Adrenal gland (tissue), 12 donors: ENCODE results near the gene LFNG. TPM values are rescaled to one million over a fixed set of nuclear protein-coding genes. Genes with fewer than 3 reads are reported as not detected.

Experiments
- DNase-seq, 7 donors: peaks; one replicate each; pipeline ENCODE4 v3.0.0-alpha.2; 2019 to 2020
- H3K27ac ChIP-seq, 5 donors: fragments of 200-600 bp; sonication (generic) in 4 of 5; 1 replicate in 3 of 5; 2 replicates in 2 of 5; pipeline versions ENCODE4 v1.5.1 to v1.8.0; 2016 to 2020; ENCODE audit warnings: mild to moderate bottlenecking in 1 of 5
- H3K27me3 ChIP-seq: fragments of 200-600 bp; 2 replicates; pipeline ENCODE4 v1.8.0; 2021
- H3K36me3 ChIP-seq, 2 donors: fragments of 200-600 bp; replicated peaks in 1 of 2; 1 replicate in 1 of 2; 2 replicates in 1 of 2; pipeline versions ENCODE4 v1.5.1 to v1.8.0; 2018 to 2022
- H3K4me1 ChIP-seq, 2 donors: fragments of 200-600 bp; replicated peaks in 1 of 2; 1 replicate in 1 of 2; 2 replicates in 1 of 2; pipeline versions ENCODE4 v1.5.1 to v1.8.0; 2018 to 2021
- H3K4me3 ChIP-seq, 4 donors: fragments of 200-600 bp; sonication (generic) in 3 of 4; one replicate each; pipeline ENCODE4 v1.5.1; 2016 to 2018
- H3K9me3 ChIP-seq, 3 donors: fragments of 200-600 bp; sonication (generic) in 1 of 3; replicated peaks in 1 of 3; 1 replicate in 2 of 3; 2 replicates in 1 of 3; pipeline versions ENCODE4 v1.5.1 to v1.8.0; 2016 to 2021
- CTCF ChIP-seq, 6 experiments: fragments of 450-650 bp in 4 of 6; fragments of 200-600 bp in 2 of 6; sonication (generic) in 1 of 6; IDR thresholded peaks; 1 replicate in 5 of 6; 2 replicates in 1 of 6; pipeline versions ENCODE4 v1.5.1 to v1.8.0; 2016 to 2021; ENCODE audit warnings: antibody characterized with exemption in 6 of 6, mild to moderate bottlenecking in 2 of 6, moderate library complexity in 1 of 6
- POLR2A ChIP-seq, 2 donors: fragments of 450-650 bp; IDR thresholded peaks; one replicate each; pipeline ENCODE4 v1.6.1; 2017; ENCODE audit warnings: antibody characterized with exemption in 2 of 2, mild to moderate bottlenecking in 2 of 2, moderate library complexity in 1 of 2
- WGBS, 4 donors: extraction: QIAGEN DNeasy Blood & Tissue Kit in 2 of 4; methylation state at CpG; one replicate each; pipeline versions ENCODE4 v1.1.5 to v1.1.7; 2013 to 2017; 5-methylcytosine and 5-hydroxymethylcytosine counted together
- intact Hi-C, 2 donors: fragments of 100-400 bp; cut with DNase I; formaldehyde crosslinking; loops; one replicate each; pipeline versions ENCODE4 v1.14.1 to v1.15.0; 2022 to 2023
- polyA plus RNA-seq, 3 donors: library from polyadenylated mRNA; stranded (reverse); fragments of 200-250 nt in 2 of 3; fragments of 350-450 nt in 1 of 3; fragmentation: Illumina TruSeq in 1 of 3; extraction: RNeasy Lipid Tissue Mini Kit (QIAGEN cat#74804) in 1 of 3; gene quantifications; one replicate each; pipeline ENCODE4 v1.2.3, GENCODE V29; 2013 to 2014
- total RNA-seq, 9 donors: library from RNA; depleted of rRNA in 4 of 9; stranded (reverse); fragments of >200 nt in 4 of 9; fragments of 120-200 nt in 1 of 9; fragmentation: NEBNext Ultra II Directional in 1 of 9; extraction: Animal tissue kit (Norgen Biotek cat#: 25700) in 1 of 9; gene quantifications; one replicate each; pipeline versions ENCODE4 v1.1.0 to v1.2.4, GENCODE V29; 2013 to 2023
- donor health status: healthy with polysubstance abuse.
- donor health status: Bipolar disorder and iron deficiency.
- donor health status: DM: yes; HTN: yes; CAD: no.
- donor health status: DM: no; HTN: no; CAD: no.
- donor health status: DM: no; HTN: no; CAD: no.
- donor health status: DM: yes; HTN: yes; CAD: no.

Gene LFNG
- total and polyA plus RNA-seq, 12 donors = 1.4 to 26.1 (median 14.2) TPM

DNA sequence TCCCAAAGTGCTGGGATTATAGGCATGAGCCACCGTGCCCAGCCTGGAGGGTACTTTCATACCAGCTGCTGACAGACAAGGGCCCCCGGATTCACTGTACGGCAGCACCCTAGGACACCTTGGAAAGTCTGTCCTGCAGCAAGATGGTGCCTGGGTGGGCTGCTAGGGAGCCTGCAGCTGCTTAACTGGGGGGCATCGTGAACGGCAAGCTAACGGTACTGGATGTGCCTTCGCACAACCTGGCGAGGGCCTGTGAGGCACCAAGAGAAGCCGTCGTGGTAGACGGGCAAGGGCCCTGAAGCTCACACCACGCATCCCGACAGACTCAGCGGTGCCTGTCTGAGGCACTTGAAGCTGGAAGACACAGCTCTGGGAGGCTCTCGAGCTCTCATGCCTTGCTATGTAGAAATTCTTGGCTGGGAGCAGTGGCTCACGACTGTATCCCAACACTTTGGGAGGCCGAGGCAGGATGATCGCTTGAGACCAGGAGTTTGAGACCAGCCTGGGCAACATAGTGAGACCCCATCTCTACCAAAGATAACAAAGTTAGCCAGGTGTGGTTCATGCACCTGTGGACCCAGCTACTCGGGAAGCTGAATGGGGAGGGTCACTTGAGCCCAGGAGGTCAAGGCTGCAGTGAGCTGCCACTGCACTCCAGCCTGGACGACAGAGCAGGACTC is 26.3 kb downstream of the LFNG start:
- TF ChIP-seq CTCF (IDR thresholded peaks at IDR 0.05) (no peak), POLR2A (IDR thresholded peaks at IDR 0.05) (no peak)
- DNase-seq = peak in 2 of 7 donors; percentile 14 to 19
- H3K36me3 ChIP-seq = peaks cover 0 to 86% of the 10 kb centered on the region in 2 donors

DNA sequence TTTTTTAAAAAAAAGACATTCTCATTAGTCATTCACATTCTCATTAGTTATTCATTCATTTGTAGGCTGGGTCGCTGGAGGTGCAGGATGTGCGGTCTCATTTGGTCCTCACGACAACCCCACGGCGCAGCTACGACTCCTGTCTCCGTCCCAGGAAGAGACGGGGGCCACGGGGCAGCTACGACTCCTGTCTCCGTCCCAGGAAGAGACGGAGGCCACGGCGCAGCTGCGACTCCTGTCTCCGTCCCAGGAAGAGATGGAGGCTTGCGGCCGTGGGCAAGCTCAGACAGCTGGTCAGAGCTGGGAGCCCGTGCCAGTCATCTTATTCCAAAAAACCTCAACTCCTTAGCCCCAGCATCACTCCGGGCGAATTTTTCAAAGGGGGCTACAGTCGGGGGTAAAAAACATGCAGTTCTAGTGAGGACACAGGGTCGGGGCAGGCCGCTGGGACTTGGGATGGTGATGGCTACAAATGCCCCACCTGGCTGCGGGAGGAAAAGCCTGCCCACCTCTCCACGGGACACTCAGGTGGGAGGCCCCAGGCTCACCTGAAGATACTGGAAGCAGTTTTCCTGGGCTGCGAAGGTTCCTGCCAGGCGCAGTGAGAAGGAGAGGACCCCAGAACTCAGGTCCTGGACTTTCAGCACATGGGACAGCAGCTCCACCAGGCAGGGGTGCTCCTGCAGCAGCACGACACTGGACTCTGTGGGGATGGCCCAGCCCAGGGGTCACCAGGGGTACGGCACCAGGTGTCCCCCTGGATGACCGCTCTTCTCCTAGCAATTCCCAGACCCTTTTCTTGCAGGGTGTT is 27.4 kb downstream of the LFNG start:
- H3K27ac ChIP-seq = no peak overlapping the region
- 90 to 96% (median 91%) methylated on average over 21 to 31 of the region's 31 CpGs for WGBS, 4 donors
- TF ChIP-seq CTCF (IDR thresholded peaks at IDR 0.05) (no peak), POLR2A (IDR thresholded peaks at IDR 0.05) (no peak)
- H3K27me3 ChIP-seq = no peaks in the 10 kb centered on the region
- no peak overlapping the region for H3K4me3 ChIP-seq
- intact Hi-C loops = no loop called here
- H3K9me3 ChIP-seq = no peaks in the 10 kb centered on the region
- H3K4me1 ChIP-seq = peaks cover 6 to 29% of the 10 kb centered on the region in 2 donors
- peak in 2 of 7 donors; percentile 14 to 18 for DNase-seq
- peaks cover 0 to 78% of the 10 kb centered on the region in 2 donors for H3K36me3 ChIP-seq

More for the DNA sequence above, 26.3 kb downstream of the LFNG start:
- WGBS, 4 donors = 90 to 94% (median 93%) methylated on average over 17 to 20 of the region's 20 CpGs
- Histone ChIP-seq H3K27ac (no peak overlapping the region), H3K27me3 (no peaks in the 10 kb centered on the region), H3K4me1 (peaks cover 6 to 19% of the 10 kb centered on the region in 2 donors), H3K9me3 (no peaks in the 10 kb centered on the region), H3K4me3 (no peak overlapping the region)
- intact Hi-C loops = no loop called here

DNA sequence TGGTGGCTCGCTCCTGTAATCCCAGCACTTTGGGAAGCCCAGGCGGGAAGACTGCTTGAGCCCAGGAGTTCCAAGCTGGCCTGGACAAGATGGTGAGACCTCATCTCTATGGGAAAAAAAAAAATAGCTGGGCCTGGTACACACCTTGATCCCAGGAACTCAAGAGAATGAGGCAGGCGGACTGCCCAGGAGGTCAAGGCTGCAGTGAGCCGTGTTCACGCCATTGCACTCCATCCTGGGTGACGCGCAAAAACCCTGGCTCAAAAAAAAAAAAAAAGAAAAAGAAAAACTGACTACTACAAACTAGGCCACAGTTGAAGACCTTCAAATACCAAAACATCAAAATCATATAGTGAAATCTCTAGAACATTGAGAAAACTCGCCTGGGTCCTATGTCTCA is 31.8 kb downstream of the LFNG start:
- TF ChIP-seq POLR2A (IDR thresholded peaks at IDR 0.05) (no peak), CTCF (IDR thresholded peaks at IDR 0.05) (no peak)
- H3K27me3 ChIP-seq = no peaks in the 10 kb centered on the region
- H3K9me3 ChIP-seq = no peaks in the 10 kb centered on the region
- intact Hi-C loops = no loop called here
- 55 to 68% (median 59%) methylated on average over 8 of the region's 8 CpGs for WGBS, 4 donors
- H3K4me3 ChIP-seq = no peak overlapping the region
- DNase-seq = peak in 6 of 7 donors; percentile 65 to 81 (median 76)
- peak overlapping the region in 2 of 5 donors; percentile 43 to 67 for H3K27ac ChIP-seq
- peaks cover 0 to 38% of the 10 kb centered on the region in 2 donors for H3K36me3 ChIP-seq
- H3K4me1 ChIP-seq = peaks cover 9 to 43% of the 10 kb centered on the region in 2 donors

GRCh38 chr7:2553108-2553507 is 33.5 kb downstream of the LFNG start:
- Histone ChIP-seq H3K27me3 (no peaks in the 10 kb centered on the region), H3K36me3 (peaks cover 0 to 21% of the 10 kb centered on the region in 2 donors), H3K4me3 (no peak overlapping the region), H3K9me3 (no peaks in the 10 kb centered on the region), H3K27ac (peak overlapping the region in 1 of 5 donors; percentile 67), H3K4me1 (peaks cover 15 to 51% of the 10 kb centered on the region in 2 donors)
- TF ChIP-seq POLR2A (IDR thresholded peaks at IDR 0.05) (no peak), CTCF (IDR thresholded peaks at IDR 0.05) (no peak)
- intact Hi-C loops = no loop called here
- 93 to 98% (median 93%) methylated on average over 10 of the region's 10 CpGs for WGBS, 4 donors
- DNase-seq = peak in 1 of 7 donors; percentile 14
